Thyroid gland (tissue), 4 donors: Measurements from ENCODE around the gene SCN5A.

ENCODE experiments used
- CTCF ChIP-seq, 6 experiments: fragments of 200-600 bp in 3 of 6; fragments of 450-650 bp in 3 of 6; sonication (generic) in 3 of 6; IDR thresholded peaks; one replicate each; pipeline ENCODE4 v1.5.1; 2016 to 2019; ENCODE audit warnings: antibody characterized with exemption in 6 of 6, mild to moderate bottlenecking in 2 of 6, inconsistent platforms in 1 of 6, moderate library complexity in 1 of 6
- POLR2A ChIP-seq, 2 donors: fragments of 450-650 bp; IDR thresholded peaks; one replicate each; pipeline ENCODE4 v1.6.1; 2017; ENCODE audit warnings: antibody characterized with exemption in 2 of 2, mild to moderate bottlenecking in 2 of 2, moderate library complexity in 1 of 2

- no peak for TF ChIP-seq CTCF (IDR thresholded peaks at IDR 0.05)
- TF ChIP-seq POLR2A (IDR thresholded peaks at IDR 0.05), result no peak
These were observed 63.6 kb downstream of the SCN5A start for GRCh38 chr3:38585791-38586420.
